Brain microvascular endothelial cell (primary cell): ENCODE results near the gene PGAP3.

ENCODE experiments used
- DNase-seq: peaks from one replicate; pipeline ENCODE4 v3.0.0-alpha.2; 2020
- H3K27ac ChIP-seq: fragments of 250-450 bp; sonication (Bioruptor Pico); 2 replicates; pipeline ENCODE4 v1.5.1; 2020; ENCODE audit warnings: mild to moderate bottlenecking, moderate library complexity
- H3K27me3 ChIP-seq: fragments of 250-450 bp; sonication (Bioruptor Pico); replicated peaks from 2 replicates; pipeline ENCODE4 v1.5.1; 2020; ENCODE audit warnings: mild to moderate bottlenecking
- H3K36me3 ChIP-seq: fragments of 250-450 bp; sonication (Bioruptor Pico); replicated peaks from 2 replicates; pipeline ENCODE4 v1.5.1; 2020; ENCODE audit warnings: mild to moderate bottlenecking
- H3K4me3 ChIP-seq: 2 replicates; pipeline ENCODE4 v1.5.1; 2011; ENCODE audit warnings: low read depth, mild to moderate bottlenecking, control low read depth, low read length, moderate library complexity
- CTCF ChIP-seq: IDR thresholded peaks from 2 replicates; pipeline ENCODE4 v1.5.1; 2011; ENCODE audit warnings: low read depth, mild to moderate bottlenecking, moderate library complexity, low read length, control low read depth, inconsistent platforms; ENCODE audit errors: missing control alignments
- in situ Hi-C: cut with HindIII; loops from 2 replicates; pipeline ENCODE4 v1.10.0; 2017; ENCODE audit warnings: low sequenced_read_pairs, low pct_ligation_motif_present

The PGAP3 gene

GRCh38 chr17:39640591-39641031 is 47.2 kb downstream of the PGAP3 start:
- no peak overlapping the region for H3K27ac ChIP-seq
- DNase-seq = no peak
- no peak overlapping the region for H3K4me3 ChIP-seq
- H3K36me3 ChIP-seq = no peaks in the 10 kb centered on the region
- no peak for TF ChIP-seq CTCF
- in situ Hi-C loops = no loop called here
- no peaks in the 10 kb centered on the region for H3K27me3 ChIP-seq

- no peaks in the 10 kb centered on the region for H3K27me3 ChIP-seq
- DNase-seq = no peak
- no peak overlapping the region for H3K27ac ChIP-seq
- no peaks in the 10 kb centered on the region for H3K36me3 ChIP-seq
- in situ Hi-C loops = no loop called here
- no peak overlapping the region for H3K4me3 ChIP-seq
- TF ChIP-seq CTCF = no peak
Observed at GRCh38 chr17:39639566-39640458, 48.0 kb downstream of the PGAP3 start.

- no peaks in the 10 kb centered on the region for H3K36me3 ChIP-seq
- in situ Hi-C loops = no loop called here
- no peak overlapping the region for H3K27ac ChIP-seq
- no peak for DNase-seq
- H3K4me3 ChIP-seq = no peak overlapping the region
- TF ChIP-seq CTCF = no peak
- no peaks in the 10 kb centered on the region for H3K27me3 ChIP-seq
Observed at GRCh38 chr17:39639043-39639442, 48.8 kb downstream of the PGAP3 start.

- in situ Hi-C loops = no loop called here
- Histone ChIP-seq H3K4me3 (no peak overlapping the region), H3K27me3 (no peaks in the 10 kb centered on the region), H3K27ac (no peak overlapping the region), H3K36me3 (no peaks in the 10 kb centered on the region)
- TF ChIP-seq CTCF = no peak
- DNase-seq = no peak
Observed at GRCh38 chr17:39638317-39638716, 49.5 kb downstream of the PGAP3 start.

GRCh38 chr17:39636927-39637736 is 50.7 kb downstream of the PGAP3 start, which contains the start of gene STARD3:
STARD3 (plus strand) TSS chr17:39637144; CDS start chr17:39653532, 16,388 bp downstream.
- Histone ChIP-seq H3K36me3 (no peaks in the 10 kb centered on the region), H3K27ac (peak within 1 kb of the TSS; percentile 79), H3K4me3 (peak within 1 kb of the TSS; percentile 92), H3K27me3 (peaks cover under 1% of the 10 kb centered on the region)
- in situ Hi-C loops = no loop called here
- DNase-seq = peak; percentile 75
- TF ChIP-seq CTCF = peak; percentile 2
